SK-N-SH (cell line): ENCODE results near the gene SYT17. TPM values are rescaled to one million over a fixed set of nuclear protein-coding genes. Genes with fewer than 3 reads are reported as not detected.

ENCODE experiments used
- CTCF ChIA-PET: fragments of 300-600, 350-600 bp; formaldehyde crosslinking; extraction: SDS; loops from one replicate; lab custom pipeline; 2021; lab: Yijun Ruan, JAX
- POLR2A ChIA-PET: fragments of 350-600 bp; sonication (Branson Sonifier 250); formaldehyde crosslinking; extraction: SDS; loops from one replicate; lab custom pipeline; 2020; ENCODE audit warnings: antibody characterized with exemption, inconsistent platforms; lab: Yijun Ruan, JAX
- DNase-seq: peaks from one replicate; pipeline ENCODE4 v3.0.0; 2012
- H2AFZ ChIP-seq: fragments of 200-600 bp; sonication (generic); 2 replicates; pipeline ENCODE4 v1.8.1; 2016; ENCODE audit warnings: antibody characterized with exemption, mild to moderate bottlenecking, low read depth
- H3F3A ChIP-seq: fragments of 200-600 bp; sonication (generic); replicated peaks from 2 replicates; pipeline ENCODE3; 2016; ENCODE audit warnings: antibody characterized with exemption, mild to moderate bottlenecking; ENCODE audit not compliant: insufficient read depth
- H3K27ac ChIP-seq, 2 experiments: fragments of 200-500 bp in 1 of 2; fragments of 200-600 bp in 1 of 2; sonication (Bioruptor generic) in 1 of 2; sonication (generic), shearing (Covaris generic) in 1 of 2; 2 replicates each; pipeline versions ENCODE4 v1.5.1 to v1.6.1; 2014 to 2016; ENCODE audit warnings: low read depth in 2 of 2, inconsistent platforms in 1 of 2, low read length in 1 of 2, mild to moderate bottlenecking in 1 of 2, mixed read lengths in 1 of 2
- H3K27me3 ChIP-seq: fragments of 200-600 bp; sonication (generic), shearing (Covaris generic); 2 replicates; pipeline ENCODE4 v1.6.1; 2016; ENCODE audit warnings: mixed run types; ENCODE audit not compliant: insufficient read depth
- H3K36me3 ChIP-seq, 2 experiments: fragments of 200-500 bp in 1 of 2; fragments of 200-600 bp in 1 of 2; sonication (Bioruptor generic) in 1 of 2; sonication (generic) in 1 of 2; replicated peaks in 1 of 2; 2 replicates each; pipeline versions ENCODE3 to v1.5.1; 2014 to 2016; ENCODE audit warnings: low read length in 1 of 2, mild to moderate bottlenecking in 1 of 2; ENCODE audit not compliant: insufficient read depth in 2 of 2, control insufficient read depth in 1 of 2
- H3K4me1 ChIP-seq, 2 experiments: fragments of 200-500 bp in 1 of 2; fragments of 200-600 bp in 1 of 2; sonication (Bioruptor generic) in 1 of 2; sonication (generic), shearing (Covaris generic) in 1 of 2; 2 replicates each; pipeline versions ENCODE4 v1.5.1 to v1.6.1; 2014 to 2016; ENCODE audit warnings: low read depth in 1 of 2, low read length in 1 of 2, mixed run types in 1 of 2; ENCODE audit not compliant: insufficient read depth in 2 of 2, control insufficient read depth in 1 of 2
- H3K4me2 ChIP-seq: fragments of 200-600 bp; sonication (generic), shearing (Covaris generic); 2 replicates; pipeline ENCODE4 v1.6.1; 2017; ENCODE audit warnings: mixed run types
- H3K4me3 ChIP-seq, 2 experiments: fragments of 200-500 bp in 1 of 2; fragments of 200-600 bp in 1 of 2; sonication (Bioruptor generic) in 1 of 2; sonication (generic), shearing (Covaris generic) in 1 of 2; 2 replicates each; pipeline versions ENCODE4 v1.5.1 to v1.8.1; 2014 to 2016; ENCODE audit warnings: low read depth in 2 of 2, inconsistent platforms in 1 of 2, low read length in 1 of 2, mild to moderate bottlenecking in 1 of 2, mixed read lengths in 1 of 2, moderate library complexity in 1 of 2
- H3K79me2 ChIP-seq: fragments of 200-600 bp; sonication (generic); 2 replicates; pipeline ENCODE4 v1.8.1; 2017; ENCODE audit warnings: mild to moderate bottlenecking; ENCODE audit not compliant: insufficient read depth
- H3K9ac ChIP-seq: fragments of 200-600 bp; sonication (generic); 2 replicates; pipeline ENCODE4 v1.6.1; 2017; ENCODE audit warnings: mixed run types
- H3K9me2 ChIP-seq: fragments of 200-600 bp; sonication (generic); 2 replicates; pipeline ENCODE4 v1.6.1; 2017; ENCODE audit warnings: mixed run types
- H3K9me3 ChIP-seq: fragments of 200-600 bp; sonication (generic); 2 replicates; pipeline ENCODE4 v1.6.1; 2017; ENCODE audit warnings: mixed run types, mild to moderate bottlenecking, moderate library complexity
- H4K20me1 ChIP-seq: fragments of 200-600 bp; sonication (generic); 2 replicates; pipeline ENCODE4 v1.6.1; 2017; ENCODE audit warnings: mild to moderate bottlenecking, mixed run types; ENCODE audit not compliant: insufficient read depth
- EZH2phosphoT487 ChIP-seq: fragments of 200-600 bp; sonication (generic); IDR thresholded peaks from 2 replicates; pipeline ENCODE4 v1.6.1; 2017; ENCODE audit warnings: low read depth, mixed run types, mild to moderate bottlenecking, antibody characterized with exemption, moderate library complexity, borderline replicate concordance
- GATA2 ChIP-seq: sonication (generic); formaldehyde crosslinking; IDR thresholded peaks from 2 replicates; pipeline ENCODE4 v1.5.0; 2020; ENCODE audit warnings: mild to moderate bottlenecking, missing genetic modification reagents
- NFIC ChIP-seq: IDR thresholded peaks from 2 replicates; pipeline ENCODE4 v1.4.0; 2012; ENCODE audit warnings: borderline replicate concordance
- RAD21 ChIP-seq: IDR thresholded peaks from 2 replicates; pipeline ENCODE4 v1.6.1; 2012; ENCODE audit warnings: mild to moderate bottlenecking, low read length
- YY1 ChIP-seq: IDR thresholded peaks from 2 replicates; pipeline ENCODE4 v1.4.0; 2012; ENCODE audit warnings: low read depth, mild to moderate bottlenecking
- WGBS: methylation state at CpG from one replicate; pipeline ENCODE4 v1.1.6; 2017; ENCODE audit warnings: low lambda C conversion rate; 5-methylcytosine and 5-hydroxymethylcytosine counted together
- polyA plus RNA-seq, 3 experiments: library from polyadenylated mRNA; depleted of rRNA; stranded (reverse); fragments of >200 nt; gene quantifications; 2 replicates each; pipeline ENCODE4 v1.2.3, GENCODE V29; 2012
- TF ChIP-seq, protein P1 (sequence below): fragments of 150-350 bp; IDR thresholded peaks from 2 replicates; pipeline ENCODE4 v1.6.1; 2017; ENCODE audit warnings: antibody characterized with exemption, low read length, low read depth, borderline replicate concordance
- TF ChIP-seq, protein P2 (sequence below): IDR thresholded peaks from 2 replicates; pipeline ENCODE4 v1.4.0; 2012; ENCODE audit warnings: low read depth, borderline replicate concordance

The SYT17 gene
- polyA plus RNA-seq, 1 of the 3 experiments (the other 2 are of a cell fraction) = 0.21 TPM

DNA sequence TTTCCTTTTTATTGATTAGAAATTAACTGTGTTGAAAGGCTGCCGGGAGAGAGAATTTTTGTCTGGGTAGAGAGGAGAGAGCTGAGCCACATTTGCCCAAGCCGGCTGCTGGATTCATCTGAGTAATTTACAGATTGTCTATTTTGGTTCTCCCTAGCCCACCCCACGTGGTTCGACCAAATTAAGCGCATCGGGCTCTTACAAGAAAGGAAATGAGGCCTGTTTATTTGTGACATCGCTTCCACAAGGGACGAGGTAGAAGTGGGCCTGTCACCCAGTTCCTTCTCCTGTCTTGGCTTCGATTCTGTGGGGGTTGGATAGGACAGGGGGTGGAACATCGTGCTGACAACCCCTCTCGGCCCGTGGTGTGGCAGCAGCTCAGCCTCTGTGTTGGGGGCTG, 42.9 kb downstream of the SYT17 start:
- no peaks in the 10 kb centered on the region for H3K9me3 ChIP-seq
- H3F3A ChIP-seq = no peaks in the 10 kb centered on the region
- no peaks in the 10 kb centered on the region for H3K27me3 ChIP-seq
- H4K20me1 ChIP-seq = no peaks in the 10 kb centered on the region
- no peak overlapping the region for H2AFZ ChIP-seq
- H3K27ac ChIP-seq = no peak overlapping the region
- WGBS = 49% methylated on average over 12 of the region's 12 CpGs
- H3K9me2 ChIP-seq = no peaks in the 10 kb centered on the region
- ChIA-PET CTCF (interaction anchor here (0.9 kb wide), 1 partner anchor 12 kb away, joined by 3 read pairs; no protein-coding TSS in a partner anchor), POLR2A (no interaction called here)
- H3K4me2 ChIP-seq = no peak overlapping the region
- no peak overlapping the region for H3K9ac ChIP-seq
- TF ChIP-seq EZH2phosphoT487 = no peak
- H3K4me1 ChIP-seq = no peaks in the 10 kb centered on the region
- H3K4me3 ChIP-seq = no peak overlapping the region
- no peak for DNase-seq
- no peaks in the 10 kb centered on the region for H3K79me2 ChIP-seq
- no peaks in the 10 kb centered on the region for H3K36me3 ChIP-seq

DNA sequence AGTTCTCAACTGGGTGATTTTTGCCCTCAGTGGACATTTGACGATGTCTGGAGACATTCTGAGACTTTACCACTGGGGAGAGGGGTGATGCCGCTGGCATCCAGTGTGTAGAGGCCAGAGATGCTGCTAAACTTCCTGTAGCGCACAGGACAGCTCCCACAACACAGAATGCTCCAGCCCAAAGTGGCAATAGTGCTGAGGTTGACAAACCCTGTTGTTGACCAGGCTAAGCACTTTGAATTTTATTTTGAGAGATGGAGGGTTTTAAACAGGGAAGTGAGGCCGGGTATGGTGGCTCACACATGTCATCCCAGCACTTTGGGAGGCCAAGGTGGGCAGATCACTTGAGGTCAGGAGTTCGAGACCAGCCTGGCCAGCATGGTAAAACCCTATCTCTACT, 44.0 kb downstream of the SYT17 start:
- ChIA-PET CTCF (interaction anchor here (1.2 kb wide), 2 partner anchors 10 to 178 kb away, joined by 3 to 6 read pairs; no protein-coding TSS in a partner anchor), POLR2A (no interaction called here)
- H3K4me2 ChIP-seq = no peak overlapping the region
- H3K27ac ChIP-seq = no peak overlapping the region
- no peaks in the 10 kb centered on the region for H4K20me1 ChIP-seq
- no peaks in the 10 kb centered on the region for H3K9me3 ChIP-seq
- 40% methylated on average over 5 of the region's 5 CpGs for WGBS
- no peak for TF ChIP-seq GATA2 (CRISPR knock-in tag)
- TF ChIP-seq NFIC = no peak
- no peak for TF ChIP-seq YY1
- TF ChIP-seq, protein P1, sequence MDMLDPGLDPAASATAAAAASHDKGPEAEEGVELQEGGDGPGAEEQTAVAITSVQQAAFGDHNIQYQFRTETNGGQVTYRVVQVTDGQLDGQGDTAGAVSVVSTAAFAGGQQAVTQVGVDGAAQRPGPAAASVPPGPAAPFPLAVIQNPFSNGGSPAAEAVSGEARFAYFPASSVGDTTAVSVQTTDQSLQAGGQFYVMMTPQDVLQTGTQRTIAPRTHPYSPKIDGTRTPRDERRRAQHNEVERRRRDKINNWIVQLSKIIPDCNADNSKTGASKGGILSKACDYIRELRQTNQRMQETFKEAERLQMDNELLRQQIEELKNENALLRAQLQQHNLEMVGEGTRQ = no peak
- no peak for TF ChIP-seq RAD21
- no peaks in the 10 kb centered on the region for H3K79me2 ChIP-seq
- H3F3A ChIP-seq = no peaks in the 10 kb centered on the region
- no peak for DNase-seq
- H3K9me2 ChIP-seq = no peaks in the 10 kb centered on the region
- no peak overlapping the region for H3K4me3 ChIP-seq
- no peaks in the 10 kb centered on the region for H3K4me1 ChIP-seq
- H3K27me3 ChIP-seq = no peaks in the 10 kb centered on the region
- no peak overlapping the region for H3K9ac ChIP-seq
- H2AFZ ChIP-seq = no peak overlapping the region
- H3K36me3 ChIP-seq = no peaks in the 10 kb centered on the region

DNA sequence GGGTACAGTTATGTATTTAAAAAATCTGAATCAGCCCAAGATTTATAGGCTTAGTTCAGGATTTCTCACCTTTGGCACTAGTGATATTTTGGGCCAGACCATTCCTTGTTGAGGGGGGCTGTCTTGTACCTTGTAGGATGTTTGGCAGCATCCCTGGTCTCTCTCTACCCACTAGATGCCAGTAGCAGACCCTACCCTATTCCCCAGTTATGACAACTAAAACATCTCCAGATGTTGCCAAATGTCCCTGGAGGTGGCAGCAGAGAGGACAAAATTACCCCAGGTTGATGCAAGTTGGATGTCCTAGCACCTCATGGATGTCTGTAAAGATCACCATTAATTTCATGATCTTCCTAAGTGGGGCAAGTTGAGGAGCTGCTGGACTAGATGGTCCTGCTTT, 45.8 kb downstream of the SYT17 start:
- Histone ChIP-seq H3K9ac (no peak overlapping the region), H3K9me2 (no peaks in the 10 kb centered on the region), H3K4me2 (no peak overlapping the region), H3K9me3 (no peaks in the 10 kb centered on the region), H3K36me3 (no peaks in the 10 kb centered on the region), H3F3A (no peaks in the 10 kb centered on the region), H2AFZ (no peak overlapping the region), H3K4me1 (no peaks in the 10 kb centered on the region), H3K27me3 (no peaks in the 10 kb centered on the region), H3K27ac (no peak overlapping the region), H3K4me3 (no peak overlapping the region), H3K79me2 (no peaks in the 10 kb centered on the region), H4K20me1 (no peaks in the 10 kb centered on the region)
- POLR2A ChIA-PET = no interaction called here
- TF ChIP-seq, protein P2, sequence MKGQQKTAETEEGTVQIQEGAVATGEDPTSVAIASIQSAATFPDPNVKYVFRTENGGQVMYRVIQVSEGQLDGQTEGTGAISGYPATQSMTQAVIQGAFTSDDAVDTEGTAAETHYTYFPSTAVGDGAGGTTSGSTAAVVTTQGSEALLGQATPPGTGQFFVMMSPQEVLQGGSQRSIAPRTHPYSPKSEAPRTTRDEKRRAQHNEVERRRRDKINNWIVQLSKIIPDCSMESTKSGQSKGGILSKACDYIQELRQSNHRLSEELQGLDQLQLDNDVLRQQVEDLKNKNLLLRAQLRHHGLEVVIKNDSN = no peak
- TF ChIP-seq RAD21 = peak; percentile 30
- CTCF ChIA-PET = interaction anchor here (0.7 to 1.7 kb wide), 4 partner anchors 15 to 159 kb away, joined by 3 to 6 read pairs (median 4); no protein-coding TSS in a partner anchor
- no peak for DNase-seq
